AG10803 (cell line): Measurements from ENCODE around the gene BCAS3.
A peak's percentile ranks its signal among the peaks of the same experiment; 100 is the strongest.

Experiments used
- DNase-seq: peaks from one replicate; pipeline ENCODE4 v3.0.0; 2010; ENCODE audit warnings: low read depth
- H3K4me3 ChIP-seq: 2 replicates; pipeline ENCODE4 v1.5.1; 2011; ENCODE audit warnings: mild to moderate bottlenecking, low read length, control low read depth
- CTCF ChIP-seq: conservative IDR thresholded peaks from 2 replicates; pipeline ENCODE4 v1.5.1; 2011; ENCODE audit warnings: mild to moderate bottlenecking, low read length, control low read depth, inconsistent platforms

The BCAS3 gene

GRCh38 chr17:61343576-61343975 lies 665.9 kb downstream of the BCAS3 start:
- TF ChIP-seq CTCF: no peak
- no peak overlapping the region for H3K4me3 ChIP-seq
- DNase-seq: no peak

- no peak overlapping the region for H3K4me3 ChIP-seq
- no peak for DNase-seq
- TF ChIP-seq CTCF: no peak
These were observed 667.4 kb downstream of the BCAS3 start for GRCh38 chr17:61345061-61345460.

- TF ChIP-seq CTCF: no peak
- H3K4me3 ChIP-seq: no peak overlapping the region
- DNase-seq: no peak
These were observed 668.4 kb downstream of the BCAS3 start for GRCh38 chr17:61345825-61346666.

- no peak overlapping the region for H3K4me3 ChIP-seq
- TF ChIP-seq CTCF: peak; percentile 39
- DNase-seq: no peak
These were observed 671.7 kb downstream of the BCAS3 start for GRCh38 chr17:61349350-61349749.

- no peak for DNase-seq
- TF ChIP-seq CTCF: no peak
- no peak overlapping the region for H3K4me3 ChIP-seq
These were observed 674.2 kb downstream of the BCAS3 start for GRCh38 chr17:61351745-61352407.

- no peak for DNase-seq
- no peak overlapping the region for H3K4me3 ChIP-seq
- no peak for TF ChIP-seq CTCF
These were observed 674.7 kb downstream of the BCAS3 start for GRCh38 chr17:61352408-61352770.
